SK-N-MC (cell line): ENCODE measurements around the gene PDE7B.

Experiments
- EZH2 ChIP-seq: fragments of 200-600 bp; sonication (generic); IDR thresholded peaks from one replicate; pipeline ENCODE4 v1.6.1; 2017; ENCODE audit warnings: antibody characterized with exemption
- POLR2AphosphoS5 ChIP-seq: IDR thresholded peaks from 2 replicates; pipeline ENCODE4 v1.6.1; 2012; ENCODE audit warnings: mild to moderate bottlenecking, low read depth, low read length, borderline replicate concordance

DNA sequence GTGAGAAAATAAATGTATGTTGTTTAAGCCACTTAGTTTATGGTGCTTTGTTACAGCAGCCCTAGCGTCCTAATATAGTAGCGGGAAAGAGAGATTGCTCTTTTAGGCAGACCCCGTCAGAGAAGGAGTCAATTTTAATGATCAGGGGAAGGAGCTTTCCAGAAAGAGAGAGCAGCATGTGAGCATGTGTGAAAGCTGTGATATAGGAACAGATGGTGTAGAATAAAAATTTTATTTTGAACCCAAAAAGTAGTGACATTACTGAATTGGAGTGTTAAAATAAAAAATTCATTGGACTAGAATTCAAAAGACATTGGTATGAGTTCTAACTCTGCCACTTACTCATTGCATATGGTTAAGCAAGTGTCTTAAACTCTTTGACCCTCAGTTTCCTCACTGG is 119.8 kb downstream of the PDE7B start:
- TF ChIP-seq POLR2AphosphoS5, result no peak
- no peak for TF ChIP-seq EZH2
